HepG2 (cell line): ENCODE results near the gene CBLC. TPM values are rescaled to one million over a fixed set of nuclear protein-coding genes. Genes with fewer than 3 reads are reported as not detected.

Experiments used
- ARHGAP35 ChIP-seq: sonication (generic); formaldehyde crosslinking; IDR thresholded peaks from 2 replicates; pipeline ENCODE4 v1.9.0; 2022; ENCODE audit warnings: mild to moderate bottlenecking, inconsistent platforms, moderate library complexity, missing genetic modification reagents, borderline replicate concordance
- BCLAF1 ChIP-seq: fragments of 450-650 bp; IDR thresholded peaks from 2 replicates; pipeline ENCODE4 v1.6.1; 2017; ENCODE audit warnings: mild to moderate bottlenecking
- DMAP1 ChIP-seq: IDR thresholded peaks from 2 replicates; pipeline ENCODE4 v1.6.1; 2016
- HOXD1 ChIP-seq: sonication (generic); formaldehyde crosslinking; IDR thresholded peaks from 2 replicates; pipeline ENCODE4 v1.5.0; 2020; ENCODE audit warnings: missing genetic modification reagents
- NFE2L2 ChIP-seq: fragments of 150-350 bp; IDR thresholded peaks from 2 replicates; pipeline ENCODE4 v1.6.1; 2014; ENCODE audit warnings: low read length
- PAX8 ChIP-seq: sonication (generic); formaldehyde crosslinking; IDR thresholded peaks from 2 replicates; pipeline ENCODE4 v1.8.0; 2022; ENCODE audit warnings: mild to moderate bottlenecking, missing genetic modification reagents, borderline replicate concordance
- POGK ChIP-seq: sonication (generic); formaldehyde crosslinking; conservative IDR thresholded peaks from 2 replicates; pipeline ENCODE4 v1.8.0; 2022; ENCODE audit warnings: mild to moderate bottlenecking, moderate library complexity, missing genetic modification reagents
- POLR2AphosphoS5 ChIP-seq: IDR thresholded peaks from 2 replicates; pipeline ENCODE4 v1.6.1; 2012; ENCODE audit warnings: low read depth, low read length
- STAG1 ChIP-seq: sonication (generic); formaldehyde crosslinking; IDR thresholded peaks from 2 replicates; pipeline ENCODE4 v1.4.0; 2020; ENCODE audit warnings: missing genetic modification reagents
- TMF1 ChIP-seq: sonication (generic); formaldehyde crosslinking; IDR thresholded peaks from 2 replicates; pipeline ENCODE4 v1.8.1; 2022; ENCODE audit warnings: low read depth, missing genetic modification reagents
- ZNF160 ChIP-seq: sonication (generic); formaldehyde crosslinking; IDR thresholded peaks from 2 replicates; pipeline ENCODE4 v1.8.0; 2022; ENCODE audit warnings: mild to moderate bottlenecking, inconsistent platforms, missing genetic modification reagents
- ZNF224 ChIP-seq: sonication (generic); formaldehyde crosslinking; IDR thresholded peaks from 2 replicates; pipeline ENCODE4 v1.5.0; 2020; ENCODE audit warnings: mild to moderate bottlenecking, missing genetic modification reagents
- ZNF800 ChIP-seq: sonication (generic); formaldehyde crosslinking; IDR thresholded peaks from 2 replicates; pipeline ENCODE4 v1.4.0; 2020; ENCODE audit warnings: missing genetic modification reagents
- polyA plus RNA-seq, 8 experiments: library from polyadenylated mRNA; depleted of rRNA in 3 of 8; stranded (reverse) in 7 of 8; unstranded in 1 of 8; fragments of >200 nt; fragmentation: Illumina TruSeq in 4 of 8; extraction: Trizol in 4 of 8; gene quantifications; 2 replicates each; pipeline versions ENCODE4 v1.2.1 to v1.2.3, GENCODE V29; 2011 to 2016; ENCODE audit warnings: low read depth in 4 of 8, missing spikeins in 1 of 8, mixed read lengths in 1 of 8; ENCODE audit not compliant: insufficient read depth in 1 of 8
- total RNA-seq, 5 experiments: library from RNA; depleted of rRNA; stranded (reverse); fragments of >200 nt; fragmentation: Illumina TruSeq; extraction: Trizol; gene quantifications; 2 replicates each; pipeline ENCODE4 v1.2.3, GENCODE V29; 2016; ENCODE audit warnings: low read depth in 1 of 5
- TF ChIP-seq, protein P1 (sequence below): sonication (generic); formaldehyde crosslinking; conservative IDR thresholded peaks from 2 replicates; pipeline ENCODE4 v1.8.0; 2022; ENCODE audit warnings: missing genetic modification reagents
- TF ChIP-seq, protein P2 (sequence below): sonication (generic); formaldehyde crosslinking; IDR thresholded peaks from 2 replicates; pipeline ENCODE4 v1.8.0; 2022; ENCODE audit warnings: missing genetic modification reagents, mild to moderate bottlenecking, inconsistent platforms, borderline replicate concordance
- TF ChIP-seq, protein P3 (sequence below): IDR thresholded peaks from 2 replicates; pipeline ENCODE4 v1.6.1; 2016; ENCODE audit warnings: missing compliant biosample characterization, missing genetic modification reagents, borderline replicate concordance
- TF ChIP-seq, protein P4 (sequence below): sonication (generic); formaldehyde crosslinking; IDR thresholded peaks from 2 replicates; pipeline ENCODE4 v1.5.0; 2020; ENCODE audit warnings: missing genetic modification reagents

CBLC gene
- total and polyA plus RNA-seq, 2 of the 13 experiments (the other 11 are each of a cell fraction or from before 2014, with no cell fraction given): 1.8 to 2.6 TPM

- TF ChIP-seq ZNF160 (no peak), BCLAF1 (no peak), POGK (no peak), POLR2AphosphoS5 (0 out of 2 replicates have a peak, but pooled peaks have one; percentile 31), DMAP1 (peak; percentile 53; the same call in 1 of the 2 replicates), NFE2L2 (no peak), HOXD1 (CRISPR knock-in tag) (no peak), ZNF800 (no peak), ZNF224 (no peak), STAG1 (peak; percentile 37), TMF1 (CRISPR knock-in tag) (no peak), ARHGAP35 (CRISPR knock-in tag) (0 out of 2 replicates have a peak, but pooled peaks have one; percentile 28), PAX8 (CRISPR knock-in tag) (no peak)
- TF ChIP-seq, protein P1, sequence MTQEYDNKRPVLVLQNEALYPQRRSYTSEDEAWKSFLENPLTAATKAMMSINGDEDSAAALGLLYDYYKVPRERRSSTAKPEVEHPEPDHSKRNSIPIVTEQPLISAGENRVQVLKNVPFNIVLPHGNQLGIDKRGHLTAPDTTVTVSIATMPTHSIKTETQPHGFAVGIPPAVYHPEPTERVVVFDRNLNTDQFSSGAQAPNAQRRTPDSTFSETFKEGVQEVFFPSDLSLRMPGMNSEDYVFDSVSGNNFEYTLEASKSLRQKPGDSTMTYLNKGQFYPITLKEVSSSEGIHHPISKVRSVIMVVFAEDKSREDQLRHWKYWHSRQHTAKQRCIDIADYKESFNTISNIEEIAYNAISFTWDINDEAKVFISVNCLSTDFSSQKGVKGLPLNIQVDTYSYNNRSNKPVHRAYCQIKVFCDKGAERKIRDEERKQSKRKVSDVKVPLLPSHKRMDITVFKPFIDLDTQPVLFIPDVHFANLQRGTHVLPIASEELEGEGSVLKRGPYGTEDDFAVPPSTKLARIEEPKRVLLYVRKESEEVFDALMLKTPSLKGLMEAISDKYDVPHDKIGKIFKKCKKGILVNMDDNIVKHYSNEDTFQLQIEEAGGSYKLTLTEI (CRISPR knock-in tag): no peak
- TF ChIP-seq, protein P2, sequence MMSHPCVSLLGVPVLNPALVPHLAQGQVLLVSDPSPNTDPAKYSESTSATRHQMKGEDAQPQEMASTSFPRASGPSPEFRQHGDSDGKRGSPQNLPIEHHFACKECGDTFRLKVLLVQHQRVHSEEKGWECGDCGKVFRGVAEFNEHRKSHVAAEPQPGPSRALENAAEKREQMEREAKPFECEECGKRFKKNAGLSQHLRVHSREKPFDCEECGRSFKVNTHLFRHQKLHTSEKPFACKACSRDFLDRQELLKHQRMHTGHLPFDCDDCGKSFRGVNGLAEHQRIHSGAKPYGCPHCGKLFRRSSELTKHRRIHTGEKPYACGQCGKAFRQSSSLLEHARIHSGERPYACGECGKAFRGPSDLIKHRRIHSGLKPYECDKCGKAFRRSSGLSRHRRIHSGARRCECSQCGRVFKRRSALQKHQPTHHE (CRISPR knock-in tag): no peak
- TF ChIP-seq, protein P3, sequence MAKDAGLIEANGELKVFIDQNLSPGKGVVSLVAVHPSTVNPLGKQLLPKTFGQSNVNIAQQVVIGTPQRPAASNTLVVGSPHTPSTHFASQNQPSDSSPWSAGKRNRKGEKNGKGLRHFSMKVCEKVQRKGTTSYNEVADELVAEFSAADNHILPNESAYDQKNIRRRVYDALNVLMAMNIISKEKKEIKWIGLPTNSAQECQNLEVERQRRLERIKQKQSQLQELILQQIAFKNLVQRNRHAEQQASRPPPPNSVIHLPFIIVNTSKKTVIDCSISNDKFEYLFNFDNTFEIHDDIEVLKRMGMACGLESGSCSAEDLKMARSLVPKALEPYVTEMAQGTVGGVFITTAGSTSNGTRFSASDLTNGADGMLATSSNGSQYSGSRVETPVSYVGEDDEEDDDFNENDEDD (CRISPR knock-in tag): 0 out of 2 replicates have a peak, but pooled peaks have one; percentile 48
- TF ChIP-seq, protein P4, sequence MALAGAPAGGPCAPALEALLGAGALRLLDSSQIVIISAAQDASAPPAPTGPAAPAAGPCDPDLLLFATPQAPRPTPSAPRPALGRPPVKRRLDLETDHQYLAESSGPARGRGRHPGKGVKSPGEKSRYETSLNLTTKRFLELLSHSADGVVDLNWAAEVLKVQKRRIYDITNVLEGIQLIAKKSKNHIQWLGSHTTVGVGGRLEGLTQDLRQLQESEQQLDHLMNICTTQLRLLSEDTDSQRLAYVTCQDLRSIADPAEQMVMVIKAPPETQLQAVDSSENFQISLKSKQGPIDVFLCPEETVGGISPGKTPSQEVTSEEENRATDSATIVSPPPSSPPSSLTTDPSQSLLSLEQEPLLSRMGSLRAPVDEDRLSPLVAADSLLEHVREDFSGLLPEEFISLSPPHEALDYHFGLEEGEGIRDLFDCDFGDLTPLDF (CRISPR knock-in tag): peak; percentile 31; the same call in 1 of the 2 replicates
Measured at GRCh38 chr19:44777715-44778347, at the start of gene CBLC (continued).
